SK-N-SH (cell line): ENCODE data around the gene SH2D4B. TPM values are rescaled to one million over a fixed set of nuclear protein-coding genes. Genes with fewer than 3 reads are reported as not detected.

Experiments used
- CTCF ChIA-PET: fragments of 300-600, 350-600 bp; formaldehyde crosslinking; extraction: SDS; loops from one replicate; lab custom pipeline; 2021; lab: Yijun Ruan, JAX
- POLR2A ChIA-PET: fragments of 350-600 bp; sonication (Branson Sonifier 250); formaldehyde crosslinking; extraction: SDS; loops from one replicate; lab custom pipeline; 2020; ENCODE audit warnings: antibody characterized with exemption, inconsistent platforms; lab: Yijun Ruan, JAX
- DNase-seq: peaks from one replicate; pipeline ENCODE4 v3.0.0; 2012
- H2AFZ ChIP-seq: fragments of 200-600 bp; sonication (generic); 2 replicates; pipeline ENCODE4 v1.8.1; 2016; ENCODE audit warnings: antibody characterized with exemption, mild to moderate bottlenecking, low read depth
- H3F3A ChIP-seq: fragments of 200-600 bp; sonication (generic); replicated peaks from 2 replicates; pipeline ENCODE3; 2016; ENCODE audit warnings: antibody characterized with exemption, mild to moderate bottlenecking; ENCODE audit not compliant: insufficient read depth
- H3K27ac ChIP-seq, 2 experiments: fragments of 200-500 bp in 1 of 2; fragments of 200-600 bp in 1 of 2; sonication (Bioruptor generic) in 1 of 2; sonication (generic), shearing (Covaris generic) in 1 of 2; 2 replicates each; pipeline versions ENCODE4 v1.5.1 to v1.6.1; 2014 to 2016; ENCODE audit warnings: low read depth in 2 of 2, inconsistent platforms in 1 of 2, low read length in 1 of 2, mild to moderate bottlenecking in 1 of 2, mixed read lengths in 1 of 2
- H3K27me3 ChIP-seq: fragments of 200-600 bp; sonication (generic), shearing (Covaris generic); 2 replicates; pipeline ENCODE4 v1.6.1; 2016; ENCODE audit warnings: mixed run types; ENCODE audit not compliant: insufficient read depth
- H3K36me3 ChIP-seq, 2 experiments: fragments of 200-500 bp in 1 of 2; fragments of 200-600 bp in 1 of 2; sonication (Bioruptor generic) in 1 of 2; sonication (generic) in 1 of 2; replicated peaks in 1 of 2; 2 replicates each; pipeline versions ENCODE3 to v1.5.1; 2014 to 2016; ENCODE audit warnings: low read length in 1 of 2, mild to moderate bottlenecking in 1 of 2; ENCODE audit not compliant: insufficient read depth in 2 of 2, control insufficient read depth in 1 of 2
- H3K4me1 ChIP-seq, 2 experiments: fragments of 200-500 bp in 1 of 2; fragments of 200-600 bp in 1 of 2; sonication (Bioruptor generic) in 1 of 2; sonication (generic), shearing (Covaris generic) in 1 of 2; 2 replicates each; pipeline versions ENCODE4 v1.5.1 to v1.6.1; 2014 to 2016; ENCODE audit warnings: low read depth in 1 of 2, low read length in 1 of 2, mixed run types in 1 of 2; ENCODE audit not compliant: insufficient read depth in 2 of 2, control insufficient read depth in 1 of 2
- H3K4me2 ChIP-seq: fragments of 200-600 bp; sonication (generic), shearing (Covaris generic); 2 replicates; pipeline ENCODE4 v1.6.1; 2017; ENCODE audit warnings: mixed run types
- H3K4me3 ChIP-seq, 2 experiments: fragments of 200-500 bp in 1 of 2; fragments of 200-600 bp in 1 of 2; sonication (Bioruptor generic) in 1 of 2; sonication (generic), shearing (Covaris generic) in 1 of 2; 2 replicates each; pipeline versions ENCODE4 v1.5.1 to v1.8.1; 2014 to 2016; ENCODE audit warnings: low read depth in 2 of 2, inconsistent platforms in 1 of 2, low read length in 1 of 2, mild to moderate bottlenecking in 1 of 2, mixed read lengths in 1 of 2, moderate library complexity in 1 of 2
- H3K79me2 ChIP-seq: fragments of 200-600 bp; sonication (generic); 2 replicates; pipeline ENCODE4 v1.8.1; 2017; ENCODE audit warnings: mild to moderate bottlenecking; ENCODE audit not compliant: insufficient read depth
- H3K9ac ChIP-seq: fragments of 200-600 bp; sonication (generic); 2 replicates; pipeline ENCODE4 v1.6.1; 2017; ENCODE audit warnings: mixed run types
- H3K9me2 ChIP-seq: fragments of 200-600 bp; sonication (generic); 2 replicates; pipeline ENCODE4 v1.6.1; 2017; ENCODE audit warnings: mixed run types
- H3K9me3 ChIP-seq: fragments of 200-600 bp; sonication (generic); 2 replicates; pipeline ENCODE4 v1.6.1; 2017; ENCODE audit warnings: mixed run types, mild to moderate bottlenecking, moderate library complexity
- H4K20me1 ChIP-seq: fragments of 200-600 bp; sonication (generic); 2 replicates; pipeline ENCODE4 v1.6.1; 2017; ENCODE audit warnings: mild to moderate bottlenecking, mixed run types; ENCODE audit not compliant: insufficient read depth
- CHD2 ChIP-seq: fragments of 150-350 bp; IDR thresholded peaks from 2 replicates; pipeline ENCODE4 v1.6.1; 2018; ENCODE audit warnings: low read length; ENCODE audit not compliant: partially characterized antibody
- GATA2 ChIP-seq: sonication (generic); formaldehyde crosslinking; IDR thresholded peaks from 2 replicates; pipeline ENCODE4 v1.5.0; 2020; ENCODE audit warnings: mild to moderate bottlenecking, missing genetic modification reagents
- IRF3 ChIP-seq: fragments of 150-350 bp; IDR thresholded peaks from 2 replicates; pipeline ENCODE4 v1.6.1; 2016; ENCODE audit warnings: mild to moderate bottlenecking, low read depth, low read length
- MAX ChIP-seq: IDR thresholded peaks from 2 replicates; pipeline ENCODE4 v1.4.0; 2012; ENCODE audit warnings: low read depth
- MEF2A ChIP-seq: IDR thresholded peaks from 2 replicates; pipeline ENCODE4 v1.4.0; 2012; ENCODE audit warnings: low read depth, borderline replicate concordance
- MXI1 ChIP-seq: IDR thresholded peaks from 2 replicates; pipeline ENCODE4 v1.6.1; 2012; ENCODE audit warnings: mild to moderate bottlenecking, low read depth, low read length, improper control_type of control experiment
- NRF1 ChIP-seq: IDR thresholded peaks from 2 replicates; pipeline ENCODE4 v1.6.1; 2012; ENCODE audit warnings: low read depth, mild to moderate bottlenecking, low read length
- RXRA ChIP-seq: IDR thresholded peaks from 2 replicates; pipeline ENCODE4 v1.4.0; 2012; ENCODE audit warnings: low read depth, mild to moderate bottlenecking, borderline replicate concordance
- TAF1 ChIP-seq: IDR thresholded peaks from 2 replicates; pipeline ENCODE4 v1.6.1; 2012; ENCODE audit warnings: low read depth, mild to moderate bottlenecking, low read length, moderate library complexity, borderline replicate concordance
- TCF12 ChIP-seq: IDR thresholded peaks from 2 replicates; pipeline ENCODE4 v1.4.0; 2012
- YY1 ChIP-seq: IDR thresholded peaks from 2 replicates; pipeline ENCODE4 v1.4.0; 2012; ENCODE audit warnings: low read depth, mild to moderate bottlenecking
- WGBS: methylation state at CpG from one replicate; pipeline ENCODE4 v1.1.6; 2017; ENCODE audit warnings: low lambda C conversion rate; 5-methylcytosine and 5-hydroxymethylcytosine counted together
- polyA plus RNA-seq, 3 experiments: library from polyadenylated mRNA; depleted of rRNA; stranded (reverse); fragments of >200 nt; gene quantifications; 2 replicates each; pipeline ENCODE4 v1.2.3, GENCODE V29; 2012

Gene SH2D4B
- polyA plus RNA-seq, 1 of the 3 experiments (the other 2 are of a cell fraction): not detected

- Histone ChIP-seq H3K4me3 (no peak overlapping the region), H3K9me2 (no peaks in the 10 kb centered on the region), H3K9me3 (no peaks in the 10 kb centered on the region), H3K27me3 (no peaks in the 10 kb centered on the region), H3K36me3 (no peaks in the 10 kb centered on the region), H3K79me2 (no peaks in the 10 kb centered on the region), H3K4me2 (no peak overlapping the region), H3K27ac (no peak overlapping the region), H3K9ac (no peak overlapping the region), H3K4me1 (no peaks in the 10 kb centered on the region), H4K20me1 (no peaks in the 10 kb centered on the region), H3F3A (no peaks in the 10 kb centered on the region), H2AFZ (no peak overlapping the region)
- ChIA-PET CTCF (interaction anchor here (1.1 to 2.4 kb wide), 3 partner anchors 9 to 51 kb away, joined by 4 to 10 read pairs (median 6); no protein-coding TSS in a partner anchor), POLR2A (no interaction called here)
- DNase-seq: no peak
- WGBS: 40% methylated on average over 6 of the region's 6 CpGs
- no peak for TF ChIP-seq RXRA
- no peak for TF ChIP-seq TAF1
- TF ChIP-seq MXI1: no peak
- TF ChIP-seq IRF3: no peak
Observed at GRCh38 chr10:80611481-80612185, 73.9 kb downstream of the SH2D4B start.

GRCh38 chr10:80612261-80612660 is 74.6 kb downstream of the SH2D4B start:
- no peak overlapping the region for H3K27ac ChIP-seq
- DNase-seq: no peak
- 30% methylated on average over 3 of the region's 3 CpGs for WGBS
- H3K79me2 ChIP-seq: no peaks in the 10 kb centered on the region
- H3K9me2 ChIP-seq: no peaks in the 10 kb centered on the region
- no peaks in the 10 kb centered on the region for H3K27me3 ChIP-seq
- H3F3A ChIP-seq: no peaks in the 10 kb centered on the region
- POLR2A ChIA-PET: no interaction called here
- CTCF ChIA-PET: interaction anchor here (1.1 to 2.4 kb wide), 3 partner anchors 9 to 50 kb away, joined by 4 to 10 read pairs (median 6); no protein-coding TSS in a partner anchor
- no peak overlapping the region for H3K9ac ChIP-seq
- no peak overlapping the region for H3K4me2 ChIP-seq
- H3K36me3 ChIP-seq: no peaks in the 10 kb centered on the region
- no peak overlapping the region for H3K4me3 ChIP-seq
- H3K4me1 ChIP-seq: no peaks in the 10 kb centered on the region
- no peak overlapping the region for H2AFZ ChIP-seq
- TF ChIP-seq GATA2 (CRISPR knock-in tag) (no peak), MEF2A (no peak), YY1 (no peak), MAX (no peak), NRF1 (no peak), IRF3 (no peak), CHD2 (no peak), TCF12 (no peak)
- H4K20me1 ChIP-seq: no peaks in the 10 kb centered on the region
- H3K9me3 ChIP-seq: no peaks in the 10 kb centered on the region
